Progenitor cell of endocrine pancreas (in vitro differentiated cells): ENCODE measurements around the gene CD19. TPM values are rescaled to one million over a fixed set of nuclear protein-coding genes. Genes with fewer than 3 reads are reported as not detected.
"Not testable (repeated sequence)": the region's sequence is repeated elsewhere in the genome, so short reads cannot be mapped to it uniquely, and the experiment has no call there.

Source experiments
- DNase-seq: peaks from one replicate; pipeline ENCODE4 v3.0.0; 2021; ENCODE audit warnings: low spot score; ENCODE audit not compliant: unreplicated experiment
- H3K27ac Mint-ChIP-seq: 2 replicates; pipeline ENCODE4 v1.8.0; 2021; ENCODE audit warnings: mild to moderate bottlenecking, moderate library complexity, mixed read lengths
- H3K27me3 Mint-ChIP-seq: 2 replicates; pipeline ENCODE4 v1.8.0; 2021; ENCODE audit warnings: mixed read lengths
- H3K36me3 Mint-ChIP-seq: 2 replicates; pipeline ENCODE4 v1.8.0; 2022; ENCODE audit warnings: mixed read lengths; ENCODE audit not compliant: insufficient read depth
- H3K4me1 Mint-ChIP-seq: 2 replicates; pipeline ENCODE4 v1.8.0; 2021; ENCODE audit warnings: low read depth, mixed read lengths
- H3K4me3 Mint-ChIP-seq: 2 replicates; pipeline ENCODE4 v1.8.0; 2021; ENCODE audit warnings: low read depth, mild to moderate bottlenecking, moderate library complexity, mixed read lengths
- H3K9me3 Mint-ChIP-seq: 2 replicates; pipeline ENCODE4 v1.8.0; 2021; ENCODE audit warnings: low read depth, mixed read lengths
- total RNA-seq: library from RNA; stranded (reverse); gene quantifications from 2 replicates; pipeline ENCODE4 v1.2.1, GENCODE V29; 2021
- TF ChIP-seq, protein P1 (sequence below): fragments of 200-600 bp; sonication (generic); IDR thresholded peaks from one replicate; pipeline ENCODE4 v1.5.0; 2021; ENCODE audit warnings: antibody characterized with exemption, mild to moderate bottlenecking; ENCODE audit not compliant: unreplicated experiment

Gene CD19
- total RNA-seq, 1 donor from 2014 or later, result not detected

DNA sequence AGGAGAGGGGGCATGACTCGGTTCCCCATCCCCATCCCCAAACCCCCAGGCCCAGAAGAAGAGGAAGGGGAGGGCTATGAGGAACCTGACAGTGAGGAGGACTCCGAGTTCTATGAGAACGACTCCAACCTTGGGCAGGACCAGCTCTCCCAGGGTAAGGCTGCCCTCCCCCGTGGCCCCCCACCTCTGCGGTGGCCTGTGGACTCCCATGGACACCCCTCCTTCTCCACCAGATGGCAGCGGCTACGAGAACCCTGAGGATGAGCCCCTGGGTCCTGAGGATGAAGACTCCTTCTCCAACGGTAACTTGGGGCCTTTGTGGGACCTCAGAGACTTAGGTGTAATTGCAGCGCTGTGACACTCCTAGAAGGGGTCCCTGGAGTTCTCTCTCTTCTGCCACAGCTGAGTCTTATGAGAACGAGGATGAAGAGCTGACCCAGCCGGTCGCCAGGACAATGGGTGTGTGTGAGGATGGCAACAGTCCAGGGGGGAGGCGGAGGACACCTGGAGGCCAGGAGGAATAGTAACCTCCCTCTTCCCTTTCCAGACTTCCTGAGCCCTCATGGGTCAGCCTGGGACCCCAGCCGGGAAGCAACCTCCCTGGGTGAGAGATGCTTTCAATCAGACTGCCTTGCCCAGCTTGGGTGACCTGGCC lies 5.6 kb downstream of the CD19 start:
- Mint-ChIP-seq H3K4me1 (peaks cover 2% of the 10 kb centered on the region), H3K27ac (no peak overlapping the region), H3K9me3 (no peaks in the 10 kb centered on the region), H3K4me3 (no peak overlapping the region), H3K36me3 (no peaks in the 10 kb centered on the region), H3K27me3 (peaks cover 16% of the 10 kb centered on the region)
- TF ChIP-seq, protein P1, sequence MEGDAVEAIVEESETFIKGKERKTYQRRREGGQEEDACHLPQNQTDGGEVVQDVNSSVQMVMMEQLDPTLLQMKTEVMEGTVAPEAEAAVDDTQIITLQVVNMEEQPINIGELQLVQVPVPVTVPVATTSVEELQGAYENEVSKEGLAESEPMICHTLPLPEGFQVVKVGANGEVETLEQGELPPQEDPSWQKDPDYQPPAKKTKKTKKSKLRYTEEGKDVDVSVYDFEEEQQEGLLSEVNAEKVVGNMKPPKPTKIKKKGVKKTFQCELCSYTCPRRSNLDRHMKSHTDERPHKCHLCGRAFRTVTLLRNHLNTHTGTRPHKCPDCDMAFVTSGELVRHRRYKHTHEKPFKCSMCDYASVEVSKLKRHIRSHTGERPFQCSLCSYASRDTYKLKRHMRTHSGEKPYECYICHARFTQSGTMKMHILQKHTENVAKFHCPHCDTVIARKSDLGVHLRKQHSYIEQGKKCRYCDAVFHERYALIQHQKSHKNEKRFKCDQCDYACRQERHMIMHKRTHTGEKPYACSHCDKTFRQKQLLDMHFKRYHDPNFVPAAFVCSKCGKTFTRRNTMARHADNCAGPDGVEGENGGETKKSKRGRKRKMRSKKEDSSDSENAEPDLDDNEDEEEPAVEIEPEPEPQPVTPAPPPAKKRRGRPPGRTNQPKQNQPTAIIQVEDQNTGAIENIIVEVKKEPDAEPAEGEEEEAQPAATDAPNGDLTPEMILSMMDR, result no peak
- DNase-seq, result no peak

DNA sequence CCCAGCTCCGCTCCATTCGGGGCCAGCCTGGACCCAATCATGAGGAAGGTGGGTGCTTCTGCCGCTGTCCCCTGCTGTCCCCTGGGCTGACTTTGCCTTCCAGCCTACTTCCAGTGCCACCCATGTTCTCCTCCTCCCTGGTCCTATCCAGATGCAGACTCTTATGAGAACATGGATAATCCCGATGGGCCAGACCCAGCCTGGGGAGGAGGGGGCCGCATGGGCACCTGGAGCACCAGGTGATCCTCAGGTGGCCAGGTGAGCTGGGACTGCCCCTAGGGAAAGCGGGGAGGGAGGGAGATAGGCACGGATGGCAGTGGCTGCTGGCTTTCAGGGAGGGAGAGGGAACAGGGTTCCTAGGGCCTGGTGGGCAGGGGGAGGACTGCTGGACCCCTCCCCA lies 7.0 kb downstream of the CD19 start:
- no peaks in the 10 kb centered on the region for H3K9me3 Mint-ChIP-seq
- H3K36me3 Mint-ChIP-seq, result no peaks in the 10 kb centered on the region
- H3K4me3 Mint-ChIP-seq, result no peak overlapping the region
- H3K27me3 Mint-ChIP-seq, result peaks cover 16% of the 10 kb centered on the region
- TF ChIP-seq, protein P1, result no peak
- H3K27ac Mint-ChIP-seq, result no peak overlapping the region
- DNase-seq, result no peak
- H3K4me1 Mint-ChIP-seq, result peaks cover 2% of the 10 kb centered on the region

DNA sequence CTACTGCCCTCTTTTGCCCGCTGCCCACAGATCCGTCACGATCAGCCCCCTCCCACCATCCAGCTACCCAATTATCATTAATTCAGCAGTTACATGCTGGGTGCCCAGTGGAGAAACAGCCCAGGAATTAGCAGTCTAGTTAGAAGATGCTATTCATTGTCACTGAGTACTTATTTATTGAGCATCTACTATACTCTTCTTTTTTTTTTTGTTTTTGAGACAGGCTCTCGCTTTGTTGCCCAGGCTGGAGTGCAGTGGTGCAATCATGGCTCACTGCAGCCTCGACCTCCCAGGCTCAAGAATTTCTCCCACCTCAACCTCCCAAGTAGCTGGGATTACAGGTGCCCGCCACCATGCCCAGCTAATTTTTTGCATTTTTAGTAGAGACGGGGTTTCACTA lies 8.1 kb downstream of the CD19 start:
- not testable (repeated sequence) for H3K36me3 Mint-ChIP-seq, H3K4me3 Mint-ChIP-seq
- H3K27me3 Mint-ChIP-seq, result peaks cover 13% of the 10 kb centered on the region

DNA sequence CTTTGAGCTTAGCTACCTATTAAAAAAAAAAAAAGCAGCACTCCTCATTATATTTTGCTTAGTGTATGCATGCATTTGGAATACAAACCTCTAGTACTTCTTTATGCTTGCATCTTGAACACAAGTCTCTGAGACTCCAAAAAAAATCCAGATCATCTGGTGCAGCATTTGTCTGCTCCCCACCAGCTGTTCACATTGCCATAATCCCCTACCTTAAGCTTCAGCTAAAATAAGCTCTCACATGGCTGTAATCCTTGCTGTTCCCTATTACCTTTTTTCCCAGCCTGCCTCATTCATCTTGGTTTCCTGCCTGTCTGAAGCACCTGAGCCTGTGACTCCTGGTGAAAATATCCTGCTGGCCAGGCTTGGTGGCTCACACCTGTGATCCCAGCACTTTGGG lies 11.5 kb downstream of the CD19 start:
- no peaks in the 10 kb centered on the region for H3K36me3 Mint-ChIP-seq
- H3K4me1 Mint-ChIP-seq, result peaks cover 4% of the 10 kb centered on the region
- no peak overlapping the region for H3K4me3 Mint-ChIP-seq
- no peak for DNase-seq
- TF ChIP-seq, protein P1, result no peak
- no peak overlapping the region for H3K27ac Mint-ChIP-seq
- H3K9me3 Mint-ChIP-seq, result no peaks in the 10 kb centered on the region
- peaks cover 15% of the 10 kb centered on the region for H3K27me3 Mint-ChIP-seq

More for the DNA sequence above, 8.1 kb downstream of the CD19 start:
- not testable (repeated sequence) for H3K4me1 Mint-ChIP-seq, H3K9me3 Mint-ChIP-seq, H3K27ac Mint-ChIP-seq, DNase-seq

DNA sequence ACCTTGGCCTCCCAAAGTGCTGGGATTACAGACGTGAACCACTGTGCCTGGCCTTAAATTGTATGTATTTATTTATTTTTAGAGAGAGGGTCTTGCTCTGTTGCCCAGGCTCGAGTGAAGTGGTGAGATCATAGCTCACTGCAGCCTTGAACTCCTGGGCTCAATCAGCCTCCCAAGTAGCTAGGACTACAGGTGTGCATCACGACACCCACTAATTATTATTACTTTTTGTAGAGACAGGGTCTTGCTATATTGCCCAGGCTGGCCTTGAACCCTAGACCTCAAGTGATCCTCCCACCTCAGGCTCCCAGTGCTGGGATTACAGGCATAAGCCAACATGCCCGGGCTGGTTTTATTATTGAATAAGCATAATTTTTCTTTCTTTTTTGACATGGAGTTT lies 14.9 kb downstream of the CD19 start:
- TF ChIP-seq, protein P1, result no peak
- DNase-seq, result no peak
- Mint-ChIP-seq H3K4me1 (peaks cover 9% of the 10 kb centered on the region), H3K36me3 (no peaks in the 10 kb centered on the region), H3K9me3 (no peaks in the 10 kb centered on the region), H3K4me3 (no peak overlapping the region), H3K27me3 (peaks cover 11% of the 10 kb centered on the region), H3K27ac (no peak overlapping the region)
